GM12892 (cell line): ENCODE measurements around the gene CACNA2D1.

Experiments used
- POLR2A ChIP-seq: IDR thresholded peaks from 2 replicates; pipeline ENCODE4 v1.6.1; 2011; ENCODE audit warnings: low read depth, low read length, control low read depth
- POLR2AphosphoS5 ChIP-seq: IDR thresholded peaks from 2 replicates; pipeline ENCODE4 v1.6.1; 2011; ENCODE audit warnings: low read depth, low read length, control low read depth
- TAF1 ChIP-seq: IDR thresholded peaks from 2 replicates; pipeline ENCODE4 v1.6.1; 2011; ENCODE audit warnings: low read depth, mild to moderate bottlenecking, control low read depth, low read length, borderline replicate concordance

DNA sequence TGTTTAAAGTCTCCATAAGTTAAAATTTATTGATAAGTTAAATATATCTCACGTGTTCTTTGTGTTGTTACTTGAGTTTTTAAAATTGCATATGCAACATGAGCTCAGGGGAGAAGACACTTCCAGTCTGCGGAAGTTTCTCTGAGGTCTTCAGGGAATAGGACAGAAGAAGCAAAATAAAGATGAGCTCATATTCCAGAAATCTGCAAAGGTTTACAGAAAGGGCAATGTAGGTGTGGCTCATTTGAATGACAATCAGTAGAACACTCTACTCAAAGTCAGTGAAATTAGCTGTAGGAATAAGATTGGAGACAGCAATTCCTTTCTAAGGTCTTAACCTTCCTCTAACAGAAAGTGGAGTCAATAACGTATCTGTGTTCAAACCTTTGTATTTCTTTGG, 53.7 kb downstream of the CACNA2D1 start:
- TF ChIP-seq TAF1 (no peak), POLR2A (no peak), POLR2AphosphoS5 (no peak)
